ELR (cell line): ENCODE data around the gene TMEM59.
"Not testable (repeated sequence)": the region's sequence is repeated elsewhere in the genome, so short reads cannot be mapped to it uniquely, and the experiment has no call there.

Experiments used
- DNase-seq: peaks from one replicate; pipeline ENCODE4 v3.0.0-alpha.2; 2015; ENCODE audit warnings: low read depth

TMEM59 gene

GRCh38 chr1:54013393-54014008 is 39.5 kb downstream of the TMEM59 start:
- no peak for DNase-seq

- no peak for DNase-seq
Measured at GRCh38 chr1:54012863-54013262, 40.1 kb downstream of the TMEM59 start.

- no peak for DNase-seq
Measured at GRCh38 chr1:54012008-54012325, 41.0 kb downstream of the TMEM59 start.

- no peak for DNase-seq
Measured at GRCh38 chr1:54011316-54012007, 41.5 kb downstream of the TMEM59 start.

GRCh38 chr1:54010415-54011117 is 42.4 kb downstream of the TMEM59 start:
- no peak for DNase-seq

GRCh38 chr1:54009406-54009805 is 43.6 kb downstream of the TMEM59 start:
- DNase-seq, result no peak

- DNase-seq, result no peak
Measured at GRCh38 chr1:54008876-54009275, 44.1 kb downstream of the TMEM59 start.

- DNase-seq, result no peak
Measured at GRCh38 chr1:54007613-54008012, 45.4 kb downstream of the TMEM59 start.

GRCh38 chr1:54006508-54006907 is 46.5 kb downstream of the TMEM59 start:
- DNase-seq, result no peak

GRCh38 chr1:54004481-54005049 is 48.4 kb downstream of the TMEM59 start:
- no peak for DNase-seq

GRCh38 chr1:54003750-54004480 is 49.1 kb downstream of the TMEM59 start:
- DNase-seq, result not testable (repeated sequence)

- no peak for DNase-seq
Measured at GRCh38 chr1:54003249-54003646, 49.8 kb downstream of the TMEM59 start.

GRCh38 chr1:54002544-54003248 is 50.3 kb downstream of the TMEM59 start:
- DNase-seq, result no peak

GRCh38 chr1:54001591-54001990 is 51.4 kb downstream of the TMEM59 start:
- DNase-seq, result no peak

GRCh38 chr1:53999920-54000319 is 53.1 kb downstream of the TMEM59 start:
- no peak for DNase-seq

- no peak for DNase-seq
Measured at GRCh38 chr1:53998223-53998622, 54.8 kb downstream of the TMEM59 start.

GRCh38 chr1:53995683-53996082 is 57.3 kb downstream of the TMEM59 start:
- DNase-seq, result no peak

GRCh38 chr1:53994516-53994915 is 58.5 kb downstream of the TMEM59 start:
- not testable (repeated sequence) for DNase-seq

GRCh38 chr1:53992085-53992874 is 60.7 kb downstream of the TMEM59 start:
- DNase-seq, result peak; percentile 32

GRCh38 chr1:53987880-53988279 is 65.1 kb downstream of the TMEM59 start:
- DNase-seq, result no peak

- no peak for DNase-seq
Measured at GRCh38 chr1:53986458-53986857, 66.5 kb downstream of the TMEM59 start.
